Subcutaneous adipose tissue (tissue), 4 donors: ENCODE measurements around the gene CHST2. TPM values are rescaled to one million over a fixed set of nuclear protein-coding genes. Genes with fewer than 3 reads are reported as not detected.

Experiments used
- total RNA-seq, 4 donors: library from RNA; depleted of rRNA; stranded (reverse); fragments of >200 nt; gene quantifications; one replicate each; pipeline ENCODE4 v1.1.0, GENCODE V29; 2016
- TF ChIP-seq, protein P1 (sequence below): fragments of 450-650 bp; IDR thresholded peaks from one replicate; pipeline ENCODE4 v1.5.1; 2016; ENCODE audit warnings: low read depth, mild to moderate bottlenecking, control low read depth, antibody characterized with exemption, moderate library complexity

CHST2 gene
- total RNA-seq, 4 donors from 2014 or later = 3.5 to 12.9 (median 8.1) TPM

DNA sequence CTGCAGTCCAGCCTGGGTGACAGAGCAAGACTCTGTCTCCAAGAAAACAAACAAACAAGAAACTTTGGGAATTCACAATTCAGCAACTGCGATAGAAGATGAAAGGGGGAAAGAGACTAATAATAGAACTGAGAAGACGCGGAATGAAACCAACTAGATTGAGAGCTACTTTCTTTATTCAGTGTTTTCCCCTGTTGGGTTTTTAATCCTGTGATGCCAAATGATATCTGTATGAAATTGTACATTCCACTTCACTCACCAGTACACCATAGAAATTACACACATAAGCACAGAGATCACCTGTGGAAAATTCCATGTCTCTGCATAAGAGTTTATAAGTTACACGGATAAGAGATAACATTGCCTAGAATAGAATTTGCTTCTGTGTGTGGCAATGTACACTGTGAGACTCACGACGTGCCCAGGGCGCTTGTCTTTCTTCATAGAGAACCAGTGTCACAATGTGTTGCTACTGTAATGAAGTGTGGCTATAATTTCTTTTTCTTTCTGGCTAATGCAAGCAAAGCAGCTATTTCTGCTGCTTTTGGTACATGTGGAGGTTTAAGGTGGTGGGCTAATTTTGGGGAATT lies 17.7 kb upstream of the CHST2 start:
- TF ChIP-seq, protein P1, sequence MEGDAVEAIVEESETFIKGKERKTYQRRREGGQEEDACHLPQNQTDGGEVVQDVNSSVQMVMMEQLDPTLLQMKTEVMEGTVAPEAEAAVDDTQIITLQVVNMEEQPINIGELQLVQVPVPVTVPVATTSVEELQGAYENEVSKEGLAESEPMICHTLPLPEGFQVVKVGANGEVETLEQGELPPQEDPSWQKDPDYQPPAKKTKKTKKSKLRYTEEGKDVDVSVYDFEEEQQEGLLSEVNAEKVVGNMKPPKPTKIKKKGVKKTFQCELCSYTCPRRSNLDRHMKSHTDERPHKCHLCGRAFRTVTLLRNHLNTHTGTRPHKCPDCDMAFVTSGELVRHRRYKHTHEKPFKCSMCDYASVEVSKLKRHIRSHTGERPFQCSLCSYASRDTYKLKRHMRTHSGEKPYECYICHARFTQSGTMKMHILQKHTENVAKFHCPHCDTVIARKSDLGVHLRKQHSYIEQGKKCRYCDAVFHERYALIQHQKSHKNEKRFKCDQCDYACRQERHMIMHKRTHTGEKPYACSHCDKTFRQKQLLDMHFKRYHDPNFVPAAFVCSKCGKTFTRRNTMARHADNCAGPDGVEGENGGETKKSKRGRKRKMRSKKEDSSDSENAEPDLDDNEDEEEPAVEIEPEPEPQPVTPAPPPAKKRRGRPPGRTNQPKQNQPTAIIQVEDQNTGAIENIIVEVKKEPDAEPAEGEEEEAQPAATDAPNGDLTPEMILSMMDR = no peak

DNA sequence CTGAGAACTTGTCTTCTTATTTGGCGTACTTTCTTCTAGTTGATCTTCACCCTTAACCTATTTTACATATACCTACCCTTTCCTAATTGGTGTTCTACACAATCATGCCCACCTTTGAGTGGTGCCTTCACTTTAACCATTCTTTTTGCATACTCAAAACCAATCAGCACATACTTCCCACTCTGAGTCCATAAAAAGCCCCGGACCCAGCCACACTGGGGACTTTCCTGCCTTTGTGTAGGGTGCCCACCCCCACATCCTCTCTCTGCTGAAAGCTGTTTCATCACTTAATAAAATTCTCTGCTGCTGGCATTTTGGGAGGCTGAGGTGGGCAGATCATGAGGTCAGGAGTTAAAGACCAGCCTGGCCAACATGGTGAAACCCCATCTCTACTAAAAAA lies 15.9 kb upstream of the CHST2 start:
- TF ChIP-seq, protein P1 = no peak

DNA sequence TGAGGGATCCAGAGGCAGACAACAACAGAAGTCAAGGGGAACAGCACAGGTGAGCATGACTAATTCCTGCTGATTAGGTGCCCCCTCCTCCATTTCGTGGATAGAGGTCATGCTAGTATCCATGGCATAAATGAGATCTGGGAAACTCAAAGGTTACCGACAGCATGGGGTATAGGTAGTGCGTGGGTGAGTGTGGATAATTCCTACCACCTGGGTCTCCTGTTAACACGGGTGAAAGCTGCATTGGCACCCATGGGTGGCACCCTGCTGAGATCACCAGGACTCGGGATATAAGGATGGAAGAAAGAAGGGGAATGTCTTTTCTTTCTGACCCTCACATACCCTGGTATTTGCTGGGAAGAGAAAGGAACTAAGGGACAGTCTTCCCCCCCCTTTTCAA lies 14.4 kb upstream of the CHST2 start:
- TF ChIP-seq, protein P1 = no peak

DNA sequence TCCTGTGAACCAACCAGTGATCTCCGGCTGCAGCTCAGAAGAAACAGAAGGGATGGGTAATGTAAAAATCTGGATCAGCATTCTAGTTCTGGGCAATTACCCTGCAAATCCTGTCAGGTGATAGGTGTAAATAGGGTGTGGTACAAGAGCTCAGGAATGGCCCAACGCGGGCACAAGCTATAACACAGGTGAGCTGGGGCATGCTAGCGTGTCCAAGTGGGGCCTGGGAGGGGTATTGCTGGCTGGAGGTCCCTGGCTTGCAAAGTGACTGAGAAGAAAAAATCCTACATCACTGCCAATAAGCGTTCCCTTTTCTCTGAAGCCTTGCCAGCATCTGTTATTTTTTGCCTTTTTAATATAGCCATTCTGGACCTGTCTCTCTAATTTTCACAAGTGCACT lies 9.7 kb upstream of the CHST2 start:
- TF ChIP-seq, protein P1 = no peak

DNA sequence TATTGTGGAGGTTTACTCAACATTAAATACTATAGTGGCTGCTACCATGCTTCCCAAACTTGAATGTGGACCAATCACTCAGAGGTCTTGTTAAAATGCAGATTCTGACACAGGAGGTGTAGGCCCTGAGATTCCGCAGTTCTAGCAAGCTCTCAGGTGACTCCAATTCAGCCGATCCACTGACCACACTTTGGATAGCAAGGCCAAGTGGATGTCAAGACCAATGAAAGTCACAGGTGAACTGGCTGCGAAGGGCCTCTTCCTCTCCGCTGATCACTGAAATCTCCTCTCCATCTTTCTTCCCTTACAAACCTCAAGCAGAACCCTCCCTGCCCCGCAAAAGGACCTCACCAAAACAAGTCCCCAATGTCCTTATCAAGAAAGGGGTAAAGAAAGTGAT lies 9.2 kb upstream of the CHST2 start:
- TF ChIP-seq, protein P1 = no peak

DNA sequence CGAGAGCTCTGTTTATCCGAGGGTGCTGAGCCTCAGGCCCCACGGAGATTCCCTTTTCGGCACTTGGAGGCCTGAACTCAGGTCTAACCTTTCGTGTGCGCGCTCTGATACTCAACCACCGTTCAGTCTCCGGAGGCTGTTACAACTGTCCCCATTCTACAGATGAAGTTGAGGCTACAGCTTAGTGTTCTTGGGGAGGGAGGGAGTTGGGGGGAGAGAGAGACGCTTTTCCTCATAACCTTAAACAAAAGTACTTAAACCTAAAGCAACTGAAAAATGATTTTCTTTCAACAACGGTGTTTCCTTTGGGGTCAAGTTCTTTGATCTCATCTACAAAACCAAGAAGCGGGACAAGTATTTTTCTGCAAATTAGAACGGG lies 952 bp upstream of the CHST2 start:
- TF ChIP-seq, protein P1 = no peak

DNA sequence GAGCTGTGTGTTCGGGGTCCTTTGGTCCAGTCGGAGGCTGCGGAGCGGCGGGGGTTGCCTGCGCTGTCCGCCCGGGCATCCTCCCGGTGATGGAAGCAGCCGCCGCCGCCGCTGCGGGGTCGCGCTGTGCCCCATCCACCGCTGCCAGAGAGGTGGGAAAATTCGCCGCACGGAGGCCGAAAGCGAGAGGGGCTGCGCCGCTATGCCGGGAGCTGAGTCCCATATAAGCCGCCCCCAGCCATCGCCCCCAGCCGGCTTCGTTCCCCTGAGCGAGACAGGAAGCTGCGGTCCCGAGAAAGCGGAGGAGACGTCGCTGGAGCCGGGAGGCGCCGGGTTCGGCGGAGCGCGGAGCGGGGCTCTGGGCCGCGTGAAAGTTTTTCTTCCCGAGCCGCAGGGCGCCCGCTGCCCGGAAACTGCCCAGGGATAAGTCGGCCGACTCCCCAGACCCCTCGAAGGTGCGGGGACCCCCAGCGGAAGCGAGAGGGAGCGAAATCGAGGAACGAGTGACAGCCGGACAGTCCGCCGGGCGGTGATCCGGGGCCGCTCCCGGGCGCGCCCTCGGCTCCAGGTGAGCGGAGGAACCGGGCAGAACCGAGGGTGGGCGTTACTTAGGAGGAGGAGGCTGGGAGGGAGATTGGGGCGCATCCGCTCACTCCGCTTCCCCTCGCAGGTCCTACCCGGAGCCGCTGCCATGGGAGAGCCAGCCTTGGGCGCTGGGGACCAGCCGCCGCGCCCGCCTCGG lies 574 bp downstream of the CHST2 start:
- TF ChIP-seq, protein P1 = no peak
